HG02798 (cell line): ENCODE measurements around the gene CLEC4F.

Experiments
- ATAC-seq: cut with Tn5 transposase; IDR thresholded peaks from one replicate; pipeline ENCODE4 v1.9.1; 2021; ENCODE audit warnings: mild to moderate bottlenecking; ENCODE audit not compliant: unreplicated experiment, poor library complexity

Gene CLEC4F

DNA sequence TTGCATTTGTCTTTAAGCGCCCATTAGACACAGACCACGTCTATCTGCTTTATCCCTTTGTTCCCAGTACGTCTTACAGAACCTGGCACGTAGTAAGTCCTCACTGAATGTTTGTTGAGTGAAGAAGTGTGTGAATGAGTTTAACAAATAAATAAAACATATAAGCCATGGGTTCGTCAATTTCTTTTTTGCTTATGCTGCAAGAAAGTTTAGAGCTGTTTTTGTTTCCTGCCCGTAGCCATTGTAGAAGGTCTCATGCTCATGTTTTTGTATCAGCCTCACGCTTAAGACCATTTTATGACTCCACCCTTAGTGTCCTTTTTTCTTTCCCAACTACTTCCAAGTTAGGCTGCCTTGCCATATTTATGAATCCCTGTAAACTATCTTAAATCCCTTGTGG is 54.9 kb downstream of the CLEC4F start:
- ATAC-seq: no peak

DNA sequence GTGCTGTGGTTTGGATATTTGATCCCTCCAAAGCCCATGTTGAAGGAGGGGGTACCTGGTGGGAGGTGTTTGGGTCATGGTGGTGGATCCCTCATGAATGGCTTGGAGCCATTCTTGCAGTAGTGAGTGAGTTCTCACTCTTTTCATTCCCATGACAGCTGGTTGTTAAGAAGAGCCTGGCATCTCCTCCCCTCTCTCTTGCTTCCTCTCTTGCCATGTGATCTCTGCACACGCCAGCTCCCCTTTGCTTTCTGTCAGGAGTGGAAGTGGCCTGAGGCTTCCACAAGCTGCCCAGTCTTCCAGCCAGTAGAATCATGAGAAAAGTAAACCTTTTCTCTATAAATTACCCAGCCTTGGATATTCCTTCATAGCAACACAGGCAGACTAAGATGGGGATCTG is 61.0 kb downstream of the CLEC4F start:
- no peak for ATAC-seq
